Measurements from ENCODE around the gene OSBPL10.

GRCh38 chr3:31763731-31764130 lies 217.3 kb downstream of the OSBPL10 start:
- TF ChIP-seq CTCF (conservative IDR thresholded peaks at IDR 0.05; ENCODE audit: low read length) (no peak), EZH2phosphoT487 (IDR thresholded peaks at IDR 0.05; ENCODE audit: borderline replicate concordance) (no peak)

Data from Loucy (cell line).